ENCODE measurements around the gene MBIP.

DNA sequence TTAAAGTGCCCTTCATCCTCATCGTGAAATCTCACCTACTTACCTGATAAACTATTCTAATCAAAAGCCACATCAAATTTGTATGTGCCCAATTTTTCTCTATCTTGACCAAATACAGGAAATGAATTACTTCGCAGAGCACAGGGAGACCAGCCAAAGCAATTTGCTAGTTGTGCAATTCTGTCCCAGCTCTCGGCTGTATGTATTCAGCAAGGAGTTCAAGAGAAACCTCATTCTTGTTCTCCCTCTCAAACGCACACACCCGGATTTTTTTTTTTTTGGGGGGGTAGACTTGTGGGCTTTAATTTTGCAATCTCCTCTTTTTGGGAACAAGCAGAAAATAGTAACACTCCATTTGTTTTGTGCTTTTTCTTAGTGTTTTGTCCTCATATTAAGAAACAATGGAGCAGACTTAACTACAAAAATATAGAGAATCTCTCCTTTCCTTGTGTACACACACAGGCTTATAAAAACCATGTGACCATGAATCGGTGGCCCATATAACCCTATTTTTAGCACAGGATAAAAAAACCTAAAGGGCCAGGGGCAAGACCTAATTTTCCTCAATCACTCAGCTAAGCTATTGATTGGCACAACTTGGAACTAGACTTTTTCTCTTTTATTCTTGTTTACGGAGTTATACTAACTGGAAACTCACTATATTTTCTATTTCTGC is 64.2 kb downstream of the MBIP start:
- TF ChIP-seq KLF9 (tag by site-specific recombination; IDR thresholded peaks at IDR 0.05; ENCODE audit: low read depth) (no peak), ZNF133 (tag by site-specific recombination; IDR thresholded peaks at IDR 0.05) (no peak), ZNF112 (tag by site-specific recombination; IDR thresholded peaks at IDR 0.05) (no peak), YY1 (tag by site-specific recombination; IDR thresholded peaks at IDR 0.05) (no peak), ZBTB7A (tag by site-specific recombination; IDR thresholded peaks at IDR 0.05; ENCODE audit: low read depth) (no peak), ZNF747 (tag by site-specific recombination; IDR thresholded peaks at IDR 0.05) (no peak)
- TF ChIP-seq, protein P1, sequence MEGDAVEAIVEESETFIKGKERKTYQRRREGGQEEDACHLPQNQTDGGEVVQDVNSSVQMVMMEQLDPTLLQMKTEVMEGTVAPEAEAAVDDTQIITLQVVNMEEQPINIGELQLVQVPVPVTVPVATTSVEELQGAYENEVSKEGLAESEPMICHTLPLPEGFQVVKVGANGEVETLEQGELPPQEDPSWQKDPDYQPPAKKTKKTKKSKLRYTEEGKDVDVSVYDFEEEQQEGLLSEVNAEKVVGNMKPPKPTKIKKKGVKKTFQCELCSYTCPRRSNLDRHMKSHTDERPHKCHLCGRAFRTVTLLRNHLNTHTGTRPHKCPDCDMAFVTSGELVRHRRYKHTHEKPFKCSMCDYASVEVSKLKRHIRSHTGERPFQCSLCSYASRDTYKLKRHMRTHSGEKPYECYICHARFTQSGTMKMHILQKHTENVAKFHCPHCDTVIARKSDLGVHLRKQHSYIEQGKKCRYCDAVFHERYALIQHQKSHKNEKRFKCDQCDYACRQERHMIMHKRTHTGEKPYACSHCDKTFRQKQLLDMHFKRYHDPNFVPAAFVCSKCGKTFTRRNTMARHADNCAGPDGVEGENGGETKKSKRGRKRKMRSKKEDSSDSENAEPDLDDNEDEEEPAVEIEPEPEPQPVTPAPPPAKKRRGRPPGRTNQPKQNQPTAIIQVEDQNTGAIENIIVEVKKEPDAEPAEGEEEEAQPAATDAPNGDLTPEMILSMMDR (tag by site-specific recombination; IDR thresholded peaks at IDR 0.05): no peak
- TF ChIP-seq, protein P2, sequence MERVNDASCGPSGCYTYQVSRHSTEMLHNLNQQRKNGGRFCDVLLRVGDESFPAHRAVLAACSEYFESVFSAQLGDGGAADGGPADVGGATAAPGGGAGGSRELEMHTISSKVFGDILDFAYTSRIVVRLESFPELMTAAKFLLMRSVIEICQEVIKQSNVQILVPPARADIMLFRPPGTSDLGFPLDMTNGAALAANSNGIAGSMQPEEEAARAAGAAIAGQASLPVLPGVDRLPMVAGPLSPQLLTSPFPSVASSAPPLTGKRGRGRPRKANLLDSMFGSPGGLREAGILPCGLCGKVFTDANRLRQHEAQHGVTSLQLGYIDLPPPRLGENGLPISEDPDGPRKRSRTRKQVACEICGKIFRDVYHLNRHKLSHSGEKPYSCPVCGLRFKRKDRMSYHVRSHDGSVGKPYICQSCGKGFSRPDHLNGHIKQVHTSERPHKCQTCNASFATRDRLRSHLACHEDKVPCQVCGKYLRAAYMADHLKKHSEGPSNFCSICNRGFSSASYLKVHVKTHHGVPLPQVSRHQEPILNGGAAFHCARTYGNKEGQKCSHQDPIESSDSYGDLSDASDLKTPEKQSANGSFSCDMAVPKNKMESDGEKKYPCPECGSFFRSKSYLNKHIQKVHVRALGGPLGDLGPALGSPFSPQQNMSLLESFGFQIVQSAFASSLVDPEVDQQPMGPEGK (tag by site-specific recombination; IDR thresholded peaks at IDR 0.05): no peak
